A673 (cell line): ENCODE measurements around the gene ITGBL1. TPM values are rescaled to one million over a fixed set of nuclear protein-coding genes. Genes with fewer than 3 reads are reported as not detected.
"Not testable (repeated sequence)": the region's sequence is repeated elsewhere in the genome, so short reads cannot be mapped to it uniquely, and the experiment has no call there.

ENCODE experiments used
- BruUV-seq: library from RNA; stranded (reverse); fragments of 400-500 nt; replicated peaks from 2 replicates; lab custom pipeline; 2021; lab: Mats Ljungman, UMichigan
- CTCF ChIA-PET: fragments of 300-600 bp; sonication (Branson Sonifier 250); formaldehyde crosslinking; loops from one replicate; lab custom pipeline; 2022; ENCODE audit warnings: antibody characterized with exemption; lab: Charles Lee
- POLR2A ChIA-PET: fragments of 300-600 bp; sonication (Branson Sonifier 250); formaldehyde crosslinking; loops from one replicate; lab custom pipeline; 2022; ENCODE audit warnings: antibody characterized with exemption; ENCODE audit not compliant: low non-redundant PET; lab: Charles Lee
- DNase-seq: peaks from one replicate; pipeline ENCODE4 v3.0.0-alpha.2; 2015; ENCODE audit warnings: low spot score
- H3K27ac ChIP-seq: fragments of 200-600 bp; sonication (generic); 2 replicates; pipeline ENCODE4 v1.5.1; 2016; ENCODE audit warnings: mixed run types, low read depth, mild to moderate bottlenecking, mixed read lengths, antibody characterized with exemption, low read length; ENCODE audit not compliant: poor library complexity, severe bottlenecking
- H3K27me3 ChIP-seq: fragments of 200-600 bp; sonication (generic); replicated peaks from 2 replicates; pipeline ENCODE4 v1.6.1; 2017; ENCODE audit warnings: mixed run types, low read depth, mild to moderate bottlenecking, mixed read lengths, antibody characterized with exemption, low read length; ENCODE audit not compliant: insufficient read depth, poor library complexity
- H3K36me3 ChIP-seq: fragments of 200-600 bp; sonication (generic); 2 replicates; pipeline ENCODE4 v1.6.1; 2016; ENCODE audit warnings: mixed run types, mild to moderate bottlenecking, mixed read lengths, antibody characterized with exemption, low read length; ENCODE audit not compliant: insufficient read depth, poor library complexity, severe bottlenecking
- H3K4me1 ChIP-seq: fragments of 200-600 bp; sonication (generic); 2 replicates; pipeline ENCODE4 v1.6.1; 2017; ENCODE audit warnings: mixed run types, mild to moderate bottlenecking, mixed read lengths, antibody characterized with exemption, low read length; ENCODE audit not compliant: insufficient read depth, poor library complexity, severe bottlenecking
- H3K4me3 ChIP-seq: fragments of 200-600 bp; sonication (generic); 2 replicates; pipeline ENCODE4 v1.5.1; 2016; ENCODE audit warnings: low read depth, mixed run types, mild to moderate bottlenecking, mixed read lengths, low read length; ENCODE audit not compliant: poor library complexity, severe bottlenecking
- H3K9me3 ChIP-seq: fragments of 200-600 bp; sonication (generic); 2 replicates; pipeline ENCODE4 v1.6.1; 2016; ENCODE audit warnings: mixed run types, low read depth, mild to moderate bottlenecking, mixed read lengths, antibody characterized with exemption, low read length; ENCODE audit not compliant: poor library complexity, severe bottlenecking
- EZH2 ChIP-seq: fragments of 200-600 bp; sonication (generic); IDR thresholded peaks from 2 replicates; pipeline ENCODE4 v1.6.1; 2017; ENCODE audit warnings: borderline replicate concordance, low read depth, mild to moderate bottlenecking, mixed read lengths, antibody characterized with exemption, low read length; ENCODE audit not compliant: poor library complexity, severe bottlenecking
- intact Hi-C: fragments of 100-400 bp; cut with micrococcal nuclease; formaldehyde crosslinking; loops from one replicate; pipeline ENCODE4 v1.10.0; 2022; ENCODE audit not compliant: unreplicated experiment
- total RNA-seq: library from RNA; stranded (reverse); gene quantifications from 2 replicates; pipeline ENCODE4 v1.2.3, GENCODE V29; 2021
- TF ChIP-seq, protein P1 (sequence below): fragments of 300-800, 200-600 bp; sonication (generic); conservative IDR thresholded peaks from 2 replicates; pipeline ENCODE4 v1.5.1; 2017; ENCODE audit warnings: low read depth, mild to moderate bottlenecking, antibody characterized with exemption, low read length, moderate library complexity, mixed read lengths

The ITGBL1 gene
- total RNA-seq, 1 experiment from 2014 or later = 0.64 TPM

- Histone ChIP-seq H3K27ac (no peak overlapping the region), H3K27me3 (no peaks in the 10 kb centered on the region), H3K4me3 (no peak overlapping the region), H3K4me1 (peaks cover 12% of the 10 kb centered on the region), H3K36me3 (no peaks in the 10 kb centered on the region), H3K9me3 (no peaks in the 10 kb centered on the region)
- intact Hi-C loops = no loop called here
- no peak for TF ChIP-seq EZH2
- TF ChIP-seq, protein P1, sequence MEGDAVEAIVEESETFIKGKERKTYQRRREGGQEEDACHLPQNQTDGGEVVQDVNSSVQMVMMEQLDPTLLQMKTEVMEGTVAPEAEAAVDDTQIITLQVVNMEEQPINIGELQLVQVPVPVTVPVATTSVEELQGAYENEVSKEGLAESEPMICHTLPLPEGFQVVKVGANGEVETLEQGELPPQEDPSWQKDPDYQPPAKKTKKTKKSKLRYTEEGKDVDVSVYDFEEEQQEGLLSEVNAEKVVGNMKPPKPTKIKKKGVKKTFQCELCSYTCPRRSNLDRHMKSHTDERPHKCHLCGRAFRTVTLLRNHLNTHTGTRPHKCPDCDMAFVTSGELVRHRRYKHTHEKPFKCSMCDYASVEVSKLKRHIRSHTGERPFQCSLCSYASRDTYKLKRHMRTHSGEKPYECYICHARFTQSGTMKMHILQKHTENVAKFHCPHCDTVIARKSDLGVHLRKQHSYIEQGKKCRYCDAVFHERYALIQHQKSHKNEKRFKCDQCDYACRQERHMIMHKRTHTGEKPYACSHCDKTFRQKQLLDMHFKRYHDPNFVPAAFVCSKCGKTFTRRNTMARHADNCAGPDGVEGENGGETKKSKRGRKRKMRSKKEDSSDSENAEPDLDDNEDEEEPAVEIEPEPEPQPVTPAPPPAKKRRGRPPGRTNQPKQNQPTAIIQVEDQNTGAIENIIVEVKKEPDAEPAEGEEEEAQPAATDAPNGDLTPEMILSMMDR = no peak
- BruUV-seq = no TSS peak
- ChIA-PET POLR2A (no interaction called here), CTCF (no interaction called here)
- no peak for DNase-seq
Observed at GRCh38 chr13:101530293-101530692, 77.8 kb downstream of the ITGBL1 start.

DNA sequence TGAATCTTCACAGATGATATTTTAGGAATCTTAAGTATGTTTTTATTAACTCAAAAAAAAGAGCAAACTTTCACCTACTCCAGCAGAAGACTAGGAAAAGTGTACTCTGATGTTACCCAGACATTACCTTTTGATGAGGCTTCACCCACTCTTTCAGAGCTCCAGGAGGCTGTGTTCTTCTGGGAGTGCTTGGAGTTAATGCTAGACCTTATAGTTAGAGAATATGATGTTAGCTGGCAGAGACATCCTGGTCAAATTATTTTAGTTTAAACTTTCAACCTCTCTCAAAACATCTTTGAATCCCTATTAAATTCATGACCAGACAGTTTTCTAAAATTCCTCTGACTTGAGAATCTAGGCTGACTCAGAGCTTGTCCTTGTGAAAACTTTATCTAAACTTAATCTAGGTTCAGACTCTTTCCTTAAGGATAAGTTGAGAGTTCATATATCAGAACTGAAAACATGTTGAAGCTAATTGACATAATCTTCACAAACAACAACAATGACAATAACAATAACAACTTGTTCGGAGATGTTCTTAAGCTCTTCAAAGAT is 82.8 kb downstream of the ITGBL1 start:
- Histone ChIP-seq H3K36me3 (no peaks in the 10 kb centered on the region), H3K9me3 (no peaks in the 10 kb centered on the region), H3K4me1 (no peaks in the 10 kb centered on the region), H3K27ac (no peak overlapping the region), H3K27me3 (no peaks in the 10 kb centered on the region), H3K4me3 (no peak overlapping the region)
- DNase-seq = no peak
- intact Hi-C loops = no loop called here
- CTCF ChIA-PET = no interaction called here
- BruUV-seq = no TSS peak
- POLR2A ChIA-PET = no interaction called here
- TF ChIP-seq, protein P1 = no peak
- TF ChIP-seq EZH2 = no peak

GRCh38 chr13:101536079-101536478 is 83.6 kb downstream of the ITGBL1 start:
- no peaks in the 10 kb centered on the region for H3K36me3 ChIP-seq
- no peaks in the 10 kb centered on the region for H3K9me3 ChIP-seq
- H3K27ac ChIP-seq = no peak overlapping the region
- TF ChIP-seq, protein P1 = no peak
- no peak for TF ChIP-seq EZH2
- POLR2A ChIA-PET = no interaction called here
- H3K4me1 ChIP-seq = no peaks in the 10 kb centered on the region
- no peak overlapping the region for H3K4me3 ChIP-seq
- CTCF ChIA-PET = no interaction called here
- DNase-seq = no peak
- intact Hi-C loops = no loop called here
- no TSS peak for BruUV-seq
- H3K27me3 ChIP-seq = no peaks in the 10 kb centered on the region

DNA sequence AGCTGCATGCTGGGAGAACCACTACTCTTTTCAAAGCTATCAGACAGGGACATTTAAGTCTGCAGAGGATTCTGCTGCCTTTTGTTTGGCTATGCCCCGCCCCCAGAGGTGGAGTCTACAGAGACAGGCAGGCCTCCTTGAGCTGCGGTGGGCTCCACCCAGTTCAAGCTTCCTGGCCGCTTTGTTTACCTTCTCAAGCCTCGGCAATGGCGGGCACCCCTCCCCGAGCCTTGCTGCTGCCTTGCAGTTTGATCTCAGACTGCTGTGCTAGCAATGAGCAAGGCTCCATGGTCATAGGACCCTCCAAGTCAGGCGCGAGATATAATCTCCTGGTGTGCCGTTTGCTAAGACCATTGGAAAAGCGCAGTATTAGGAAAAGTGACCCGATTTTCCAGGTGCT is 92.1 kb downstream of the ITGBL1 start:
- H3K4me3 ChIP-seq, DNase-seq, CTCF ChIA-PET, intact Hi-C loops, BruUV-seq, POLR2A ChIA-PET, H3K36me3 ChIP-seq, H3K27ac ChIP-seq, H3K9me3 ChIP-seq, H3K27me3 ChIP-seq, H3K4me1 ChIP-seq: not testable (repeated sequence)
